ENCODE measurements around the gene VGLL2.

The VGLL2 gene, protein sequence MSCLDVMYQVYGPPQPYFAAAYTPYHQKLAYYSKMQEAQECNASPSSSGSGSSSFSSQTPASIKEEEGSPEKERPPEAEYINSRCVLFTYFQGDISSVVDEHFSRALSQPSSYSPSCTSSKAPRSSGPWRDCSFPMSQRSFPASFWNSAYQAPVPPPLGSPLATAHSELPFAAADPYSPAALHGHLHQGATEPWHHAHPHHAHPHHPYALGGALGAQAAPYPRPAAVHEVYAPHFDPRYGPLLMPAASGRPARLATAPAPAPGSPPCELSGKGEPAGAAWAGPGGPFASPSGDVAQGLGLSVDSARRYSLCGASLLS

DNA sequence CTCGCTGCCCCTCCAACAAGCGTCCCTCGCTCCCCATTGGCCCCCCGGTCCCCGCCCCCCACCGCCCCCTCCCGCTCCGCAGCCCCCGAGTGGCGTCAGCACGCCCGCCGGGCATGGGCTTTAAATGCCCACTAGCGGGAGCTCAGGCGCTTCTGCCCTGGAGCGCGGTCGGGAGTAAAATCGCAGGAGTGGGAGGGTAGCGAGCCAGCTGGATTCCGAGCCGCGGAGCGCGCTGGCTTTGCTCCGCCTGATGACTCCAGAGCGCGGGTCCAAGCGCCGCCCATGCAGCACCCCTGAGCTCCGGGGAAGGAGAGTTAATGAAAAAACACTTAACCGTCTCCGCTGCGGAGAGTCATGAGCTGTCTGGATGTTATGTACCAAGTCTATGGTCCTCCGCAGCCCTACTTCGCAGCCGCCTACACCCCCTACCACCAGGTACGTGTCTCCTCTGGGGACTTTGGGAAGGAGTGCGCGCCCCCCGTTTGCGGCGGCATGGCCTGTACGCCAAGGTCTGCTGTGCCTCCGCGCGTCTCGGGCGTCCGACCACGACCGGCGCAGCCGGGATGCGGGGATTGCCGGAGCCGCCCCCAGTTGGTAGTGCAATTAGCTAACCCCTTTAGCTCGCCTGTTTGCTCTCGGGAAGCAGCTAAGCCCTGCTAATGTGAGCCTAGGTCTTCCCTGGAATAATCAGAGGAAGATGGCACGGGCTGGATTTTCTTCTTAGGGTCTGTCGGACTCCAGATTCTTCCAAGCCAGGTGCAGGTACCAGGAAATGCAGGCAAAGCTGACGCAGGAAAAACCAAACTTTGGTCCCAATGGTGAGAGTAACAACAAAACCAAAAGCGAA is at the start of gene VGLL2:
TSS of gene VGLL2 (plus strand) at position 149 of the 847 bp plus-strand sequence. CDS start at position 355, 206 bp downstream.
- TF ChIP-seq, protein P1, sequence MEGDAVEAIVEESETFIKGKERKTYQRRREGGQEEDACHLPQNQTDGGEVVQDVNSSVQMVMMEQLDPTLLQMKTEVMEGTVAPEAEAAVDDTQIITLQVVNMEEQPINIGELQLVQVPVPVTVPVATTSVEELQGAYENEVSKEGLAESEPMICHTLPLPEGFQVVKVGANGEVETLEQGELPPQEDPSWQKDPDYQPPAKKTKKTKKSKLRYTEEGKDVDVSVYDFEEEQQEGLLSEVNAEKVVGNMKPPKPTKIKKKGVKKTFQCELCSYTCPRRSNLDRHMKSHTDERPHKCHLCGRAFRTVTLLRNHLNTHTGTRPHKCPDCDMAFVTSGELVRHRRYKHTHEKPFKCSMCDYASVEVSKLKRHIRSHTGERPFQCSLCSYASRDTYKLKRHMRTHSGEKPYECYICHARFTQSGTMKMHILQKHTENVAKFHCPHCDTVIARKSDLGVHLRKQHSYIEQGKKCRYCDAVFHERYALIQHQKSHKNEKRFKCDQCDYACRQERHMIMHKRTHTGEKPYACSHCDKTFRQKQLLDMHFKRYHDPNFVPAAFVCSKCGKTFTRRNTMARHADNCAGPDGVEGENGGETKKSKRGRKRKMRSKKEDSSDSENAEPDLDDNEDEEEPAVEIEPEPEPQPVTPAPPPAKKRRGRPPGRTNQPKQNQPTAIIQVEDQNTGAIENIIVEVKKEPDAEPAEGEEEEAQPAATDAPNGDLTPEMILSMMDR (IDR thresholded peaks at IDR 0.05; ENCODE audit: insufficient read depth, low read depth, low read length, missing control alignments), result no peak
- peak within 1 kb of the TSS; percentile 10 for H3K4me3 ChIP-seq (ENCODE audit: low read length)
- DNase-seq (ENCODE audit: low read depth), result peak; percentile 24

DNA sequence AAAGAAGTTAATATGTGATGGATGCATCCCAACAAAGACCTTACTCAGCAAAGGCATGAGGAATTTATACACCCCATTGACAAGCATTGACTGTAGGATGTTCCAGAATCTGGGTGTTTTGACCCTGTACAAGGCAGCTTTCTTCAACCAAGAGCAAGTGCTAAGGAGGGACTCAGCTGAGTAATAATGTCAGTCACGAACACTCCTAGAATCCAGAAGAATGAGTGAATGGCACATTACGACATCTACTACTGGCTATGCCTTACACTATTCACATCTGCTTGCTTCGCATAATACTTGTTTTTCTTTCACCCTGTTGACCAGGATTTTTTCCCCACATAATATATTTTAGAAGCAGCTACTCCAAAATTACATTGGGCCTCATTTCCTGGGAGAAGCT is 42.5 kb upstream of the VGLL2 start:
- peak; percentile 43 for DNase-seq (ENCODE audit: low read depth)
- TF ChIP-seq, protein P1 (IDR thresholded peaks at IDR 0.05; ENCODE audit: insufficient read depth, low read depth, low read length, missing control alignments), result no peak
- no peak overlapping the region for H3K4me3 ChIP-seq (ENCODE audit: low read length)

DNA sequence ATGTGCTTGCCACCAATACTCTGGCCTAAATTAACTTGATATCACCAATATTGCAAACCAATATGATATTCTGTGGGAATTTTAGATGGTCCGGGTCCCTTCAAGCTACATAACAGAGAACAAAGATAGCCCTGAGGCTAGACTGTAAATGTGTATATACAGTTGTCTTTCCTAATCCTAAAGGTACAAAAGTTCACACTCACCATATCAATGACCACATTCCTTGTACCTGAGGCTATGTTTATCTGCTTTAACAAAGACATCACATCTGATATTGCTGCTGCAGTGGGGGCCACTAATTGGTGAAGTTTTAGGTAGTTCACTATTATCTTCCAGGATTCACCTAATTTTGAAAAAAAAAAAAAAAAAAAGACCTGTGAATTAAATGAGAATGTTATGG is 38.6 kb upstream of the VGLL2 start:
- no peak for DNase-seq (ENCODE audit: low read depth)
- TF ChIP-seq, protein P1 (IDR thresholded peaks at IDR 0.05; ENCODE audit: insufficient read depth, low read depth, low read length, missing control alignments), result no peak
- no peak overlapping the region for H3K4me3 ChIP-seq (ENCODE audit: low read length)

DNA sequence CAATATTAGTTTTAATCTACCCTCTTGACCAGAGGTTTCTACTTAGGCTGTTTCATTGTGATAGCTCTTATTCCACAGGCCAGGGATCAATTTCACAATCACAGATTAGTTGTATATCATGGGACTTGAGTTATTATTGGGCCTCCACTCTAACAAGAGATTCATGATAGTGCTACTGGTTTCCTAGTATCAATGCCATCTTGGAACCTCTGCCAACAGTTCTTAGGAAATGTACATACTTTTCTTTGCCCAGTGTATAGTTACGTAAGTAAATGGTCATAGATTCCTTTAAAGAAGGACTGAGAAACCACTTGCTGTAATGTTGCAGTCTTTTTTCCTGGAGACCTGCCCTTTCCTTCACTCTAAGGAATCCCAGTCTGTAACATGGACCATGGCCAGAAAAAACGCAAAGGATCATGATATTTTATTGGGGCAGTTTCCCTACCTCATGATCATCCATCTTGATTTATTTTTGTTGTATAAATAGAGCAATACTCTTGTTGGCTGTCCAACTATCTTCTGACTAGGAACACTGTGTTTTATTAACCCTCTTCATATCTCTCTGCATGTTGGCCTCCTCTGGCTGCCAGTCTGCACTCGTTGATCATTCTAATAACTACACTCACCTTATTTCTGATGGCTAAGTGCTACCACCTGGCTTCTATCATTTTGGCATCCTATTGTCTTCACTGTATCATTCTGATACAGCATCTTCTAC is 38.0 kb upstream of the VGLL2 start:
- no peak overlapping the region for H3K4me3 ChIP-seq (ENCODE audit: low read length)
- DNase-seq (ENCODE audit: low read depth), result no peak
- TF ChIP-seq, protein P1 (IDR thresholded peaks at IDR 0.05; ENCODE audit: insufficient read depth, low read depth, low read length, missing control alignments), result no peak

DNA sequence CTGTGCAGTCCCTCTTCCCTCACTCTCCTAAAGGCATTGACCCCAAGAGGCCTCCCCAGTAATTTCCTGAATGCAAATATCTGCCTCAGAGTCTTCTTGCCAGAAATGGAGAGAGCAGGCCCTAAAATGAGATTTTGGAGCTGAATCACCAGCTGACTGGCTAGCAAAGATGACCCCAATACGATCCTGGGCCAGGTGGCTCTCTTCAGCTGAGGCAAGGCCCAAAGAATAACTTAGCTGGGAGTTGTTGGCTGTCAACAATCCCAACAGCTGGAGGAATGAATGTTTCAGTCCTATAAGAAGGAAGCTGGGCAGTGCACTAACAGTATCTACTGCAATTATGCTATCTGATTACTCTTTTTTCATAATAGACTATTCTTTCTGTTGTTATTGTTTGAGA is 37.2 kb upstream of the VGLL2 start:
- H3K4me3 ChIP-seq (ENCODE audit: low read length), result no peak overlapping the region
- no peak for DNase-seq (ENCODE audit: low read depth)
- TF ChIP-seq, protein P1 (IDR thresholded peaks at IDR 0.05; ENCODE audit: insufficient read depth, low read depth, low read length, missing control alignments), result no peak

DNA sequence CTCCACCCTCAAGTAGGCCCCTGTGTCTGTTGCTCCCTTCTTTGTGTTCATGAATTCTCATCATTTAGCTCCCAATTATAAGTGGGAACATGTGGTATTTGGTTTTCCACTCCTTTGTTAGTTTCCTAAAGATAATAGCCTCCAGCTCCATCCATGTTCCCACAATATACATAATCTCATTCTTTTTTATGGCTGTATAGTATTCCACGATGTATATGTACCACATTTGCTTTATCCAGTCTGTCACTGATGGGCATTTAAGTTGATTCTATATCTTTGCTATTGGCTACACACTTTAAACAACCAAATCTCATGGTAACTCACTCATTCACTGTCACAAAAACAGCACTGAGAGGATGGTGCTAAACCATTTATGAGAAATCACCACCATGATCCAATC is 35.5 kb upstream of the VGLL2 start:
- DNase-seq (ENCODE audit: low read depth), result no peak
- H3K4me3 ChIP-seq (ENCODE audit: low read length), result no peak overlapping the region
- TF ChIP-seq, protein P1 (IDR thresholded peaks at IDR 0.05; ENCODE audit: insufficient read depth, low read depth, low read length, missing control alignments), result no peak

Data from epithelial cell of esophagus (primary cell).